ENCODE measurements around the gene KBTBD6.

- TF ChIP-seq POLR2A (IDR thresholded peaks at IDR 0.05) = no peak
- TF ChIP-seq CTCF (IDR thresholded peaks at IDR 0.05) = no peak
Observed at GRCh38 chr13:41152005-41152404, 19.4 kb upstream of the KBTBD6 start.
